OCI-LY1 (cell line): ENCODE measurements around the gene DOK7.

ENCODE experiments used
- CTCF ChIP-seq: fragments of 200-600 bp; sonication (generic), shearing (Covaris generic); IDR thresholded peaks from 2 replicates; pipeline ENCODE4 v1.5.1; 2017; ENCODE audit warnings: mild to moderate bottlenecking, antibody characterized with exemption, low read length, moderate library complexity, mixed read lengths
- EZH2 ChIP-seq: fragments of 200-600 bp; sonication (generic), shearing (Covaris generic); IDR thresholded peaks from 2 replicates; pipeline ENCODE4 v1.8.0; 2017; ENCODE audit warnings: borderline replicate concordance, mixed run types, mild to moderate bottlenecking, antibody characterized with exemption, low read length, moderate library complexity, mixed read lengths

- no peak for TF ChIP-seq CTCF
- no peak for TF ChIP-seq EZH2
These were observed 36.6 kb downstream of the DOK7 start for GRCh38 chr4:3499710-3500109.
